GM12873 (cell line): Measurements from ENCODE around the gene TENT4B.

Source experiments
- CTCF ChIP-seq: IDR thresholded peaks from 2 replicates; pipeline ENCODE4 v1.5.1; 2012; ENCODE audit warnings: low read depth, mild to moderate bottlenecking, moderate library complexity, low read length, control low read depth; ENCODE audit not compliant: insufficient read depth; ENCODE audit errors: missing control alignments

The TENT4B gene

DNA sequence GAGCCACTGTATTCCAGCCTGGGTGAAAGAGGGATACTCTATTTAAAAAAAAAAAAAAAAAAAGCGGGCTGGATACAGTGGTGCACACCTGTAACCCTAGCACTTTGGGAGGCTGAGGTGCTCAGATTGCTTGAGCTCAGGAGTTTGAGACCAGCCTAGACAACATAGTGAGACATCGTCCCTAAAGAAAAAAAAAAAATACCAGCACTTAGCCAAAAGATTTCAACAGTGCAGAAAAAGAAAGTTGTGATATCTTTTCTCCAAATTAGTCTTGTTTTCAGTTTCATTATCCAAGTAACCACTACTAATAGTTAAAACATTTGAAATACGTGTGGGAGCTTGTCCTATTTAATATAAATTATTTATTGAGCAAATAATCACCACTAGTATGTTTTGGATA, 48.7 kb downstream of the TENT4B start:
- no peak for TF ChIP-seq CTCF

DNA sequence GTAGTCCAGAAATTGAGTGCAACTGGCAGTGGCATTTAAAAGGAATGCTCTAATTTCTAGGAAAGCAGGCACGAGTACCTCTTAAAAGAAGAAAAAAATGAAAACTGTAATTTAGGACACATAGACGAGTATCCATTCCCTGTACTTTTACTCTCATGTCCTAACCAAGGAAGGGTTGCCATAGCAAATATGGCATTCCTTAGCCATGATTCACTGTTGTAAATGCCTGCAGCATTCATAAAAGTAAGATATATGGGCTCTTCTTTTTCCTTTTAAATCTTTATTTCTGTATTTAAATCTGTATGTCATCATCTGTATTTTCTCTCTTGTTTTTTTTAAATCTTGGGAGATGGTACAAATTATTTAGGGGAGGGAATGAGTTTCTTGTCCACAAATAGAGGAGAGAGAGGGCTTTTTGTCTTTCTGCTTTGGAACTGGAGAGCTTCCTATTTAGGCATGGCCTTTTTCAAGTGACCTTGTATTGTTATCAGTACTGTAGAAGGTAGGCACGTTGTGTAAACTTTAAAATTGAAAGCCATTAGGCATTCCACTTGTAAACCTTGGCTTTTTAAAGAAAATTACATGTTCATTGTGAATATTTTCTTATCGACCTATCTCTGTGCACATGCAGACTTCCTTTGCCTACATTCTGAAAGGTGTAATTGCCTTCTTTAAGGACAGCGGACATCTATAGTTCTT, 50.0 kb downstream of the TENT4B start:
- TF ChIP-seq CTCF, result no peak

- TF ChIP-seq CTCF, result no peak
These were observed 50.6 kb downstream of the TENT4B start for GRCh38 chr16:50203681-50204080.

DNA sequence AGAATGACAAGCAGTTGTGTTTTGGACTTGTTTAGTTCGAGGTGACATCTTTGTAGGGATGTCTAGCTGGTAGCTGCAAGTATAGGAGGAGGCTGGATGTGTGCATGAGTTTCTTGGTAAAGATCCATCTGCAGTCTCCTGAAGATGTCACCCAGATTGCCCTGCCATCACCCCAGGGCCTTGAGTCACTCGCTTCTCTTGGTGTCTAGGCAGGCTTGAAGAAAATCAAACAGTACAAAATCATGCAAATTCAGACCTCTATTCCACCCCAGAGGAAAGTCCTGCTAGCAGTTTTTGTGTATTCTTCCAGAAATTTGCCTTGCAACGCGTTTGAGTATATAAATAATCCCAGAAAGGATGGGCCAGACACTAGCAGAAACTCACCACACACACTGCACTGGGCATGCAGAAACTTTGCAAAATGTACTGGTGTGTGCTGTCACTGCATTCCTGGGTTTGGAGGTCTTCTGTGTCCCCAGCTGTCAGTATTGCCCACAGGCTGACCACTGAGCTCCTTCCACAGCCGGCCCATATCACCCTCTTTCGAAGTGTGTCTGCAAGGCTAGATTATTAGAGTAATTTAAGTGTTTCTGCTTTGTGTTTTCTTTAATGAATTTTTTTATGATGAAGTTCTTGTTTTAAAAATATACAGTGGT, 51.5 kb downstream of the TENT4B start:
- no peak for TF ChIP-seq CTCF

DNA sequence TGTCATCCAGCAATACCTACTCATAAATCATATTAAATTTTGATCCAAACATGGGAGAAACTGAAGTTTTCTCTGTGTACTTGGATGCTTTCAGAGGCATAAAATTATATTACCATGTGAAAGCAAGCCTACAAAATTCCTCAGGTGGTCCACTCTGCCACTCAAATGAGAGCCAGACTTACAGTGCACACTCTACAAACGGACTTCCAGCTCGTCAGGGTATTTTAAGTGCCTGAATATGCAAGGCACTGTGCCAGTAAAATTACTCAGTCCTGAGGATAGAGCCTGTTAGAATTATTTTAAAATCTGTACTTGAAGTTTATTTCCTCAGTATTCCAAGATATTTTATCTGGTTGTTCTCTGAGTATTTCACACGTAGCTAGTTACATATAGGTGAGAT, 54.5 kb downstream of the TENT4B start:
- no peak for TF ChIP-seq CTCF

- TF ChIP-seq CTCF, result no peak
These were observed 55.4 kb downstream of the TENT4B start for GRCh38 chr16:50208460-50208931.

GRCh38 chr16:50209546-50210265, 56.6 kb downstream of the TENT4B start:
- no peak for TF ChIP-seq CTCF
